HG02759 (cell line): ENCODE data around the gene ATP13A2.

Source experiments
- ATAC-seq: cut with Tn5 transposase; IDR thresholded peaks from one replicate; pipeline ENCODE4 v1.9.1; 2021; ENCODE audit warnings: mild to moderate bottlenecking, moderate library complexity; ENCODE audit not compliant: unreplicated experiment

Gene ATP13A2

GRCh38 chr1:17005365-17005740 is 6.4 kb downstream of the ATP13A2 start:
- no peak for ATAC-seq

DNA sequence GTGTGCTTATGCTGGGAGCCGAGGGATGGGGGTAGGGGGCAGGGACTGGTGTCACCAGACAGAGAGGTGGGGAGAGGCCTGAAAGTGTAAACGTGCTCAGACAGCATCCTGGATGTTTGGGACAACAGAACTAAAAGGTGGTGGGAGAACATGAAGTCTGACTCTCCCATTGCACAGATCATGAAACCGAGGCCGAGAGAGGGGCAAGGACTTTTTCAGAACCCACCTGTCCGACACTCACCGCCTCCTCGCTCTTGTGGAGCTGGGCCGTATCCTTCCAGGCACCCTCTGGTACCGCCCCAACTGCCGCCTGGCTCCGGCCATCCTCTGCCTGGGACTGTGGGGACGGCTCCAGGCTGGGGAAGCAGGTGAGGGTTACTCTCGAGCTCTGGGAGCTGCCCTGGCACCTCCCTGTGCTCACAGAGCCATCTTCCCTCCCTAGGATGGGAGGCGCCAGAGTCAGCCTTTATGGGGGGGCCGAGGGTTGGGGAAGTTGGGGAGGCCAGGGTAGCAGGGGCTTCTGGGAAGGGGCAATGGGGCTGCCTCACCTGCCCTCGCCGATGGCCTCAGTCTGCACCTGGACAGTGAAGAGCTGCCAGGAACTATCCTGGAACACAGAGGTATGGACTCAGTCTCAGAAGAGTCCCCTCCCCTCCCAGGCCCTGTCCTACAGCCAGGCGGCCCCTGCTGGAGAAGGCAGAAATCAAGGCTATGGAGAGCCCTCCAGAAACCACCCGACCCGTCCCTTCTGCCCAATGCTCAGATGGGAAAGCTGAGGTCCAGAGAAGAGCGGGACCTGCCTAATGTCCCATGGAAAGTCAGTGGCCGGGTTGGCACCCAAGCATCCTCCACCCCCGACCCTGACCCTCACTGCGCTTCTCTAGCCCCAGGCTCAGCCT is 7.0 kb downstream of the ATP13A2 start:
- ATAC-seq = no peak

DNA sequence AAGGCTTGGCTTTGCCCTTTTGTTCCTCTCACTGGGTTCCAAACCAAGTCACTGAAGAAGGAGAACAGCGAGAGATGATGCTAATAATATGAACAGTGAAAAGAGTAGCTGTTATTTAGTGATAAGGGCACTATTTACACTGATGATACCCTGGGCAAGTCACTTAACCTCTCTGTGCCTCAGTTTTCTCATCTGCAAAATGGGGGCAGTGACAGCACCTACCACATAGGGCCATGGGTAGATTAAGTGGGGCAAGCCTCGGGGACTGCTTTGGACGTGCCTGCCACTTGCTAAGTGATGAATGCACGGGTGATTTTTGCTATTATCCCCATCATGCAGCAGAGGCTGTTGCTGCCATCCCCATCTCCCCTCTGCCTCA is 9.2 kb downstream of the ATP13A2 start:
- ATAC-seq = no peak

DNA sequence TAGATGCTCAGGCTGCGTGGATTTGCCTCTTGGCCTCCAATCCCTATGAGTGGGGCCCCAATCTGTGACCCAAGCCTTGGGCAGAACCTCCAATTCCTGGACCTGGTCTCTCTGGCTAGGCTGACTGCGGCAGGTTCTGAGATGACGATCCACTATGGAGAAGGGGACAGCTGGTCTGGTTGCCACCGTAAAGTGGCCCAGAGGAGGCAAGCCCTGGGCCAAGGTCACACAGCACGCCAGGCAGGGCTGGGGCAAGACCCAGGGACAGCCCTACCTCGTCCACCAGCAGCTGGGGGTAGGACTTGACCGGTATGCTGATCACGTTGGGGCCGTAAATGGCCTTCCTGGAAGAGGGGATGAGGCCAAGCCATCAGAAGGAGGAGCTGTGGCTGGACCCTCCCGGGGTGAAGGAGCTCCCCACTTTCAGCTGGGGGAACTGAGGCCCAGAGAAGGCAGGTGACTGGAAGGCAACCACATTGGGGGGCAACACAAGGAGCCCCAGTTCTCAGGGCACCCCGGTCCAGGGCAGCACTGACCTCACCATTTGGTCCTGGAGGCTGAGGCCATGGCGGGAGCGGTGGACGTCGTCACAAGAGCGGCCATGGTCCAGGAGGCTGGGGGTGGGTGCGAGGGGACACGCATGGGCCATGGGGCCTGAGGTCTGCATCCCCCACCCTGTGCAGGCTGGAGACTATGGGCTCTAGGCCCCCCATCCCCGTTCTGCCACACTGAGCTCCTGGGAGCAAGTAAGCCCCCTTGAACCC is 9.8 kb downstream of the ATP13A2 start:
- no peak for ATAC-seq

GRCh38 chr1:16999863-17000262 is 11.9 kb downstream of the ATP13A2 start:
- no peak for ATAC-seq

GRCh38 chr1:16998589-16998988 is 13.1 kb downstream of the ATP13A2 start:
- no peak for ATAC-seq

- no peak for ATAC-seq
Observed at GRCh38 chr1:16996845-16997244, 14.9 kb downstream of the ATP13A2 start.

DNA sequence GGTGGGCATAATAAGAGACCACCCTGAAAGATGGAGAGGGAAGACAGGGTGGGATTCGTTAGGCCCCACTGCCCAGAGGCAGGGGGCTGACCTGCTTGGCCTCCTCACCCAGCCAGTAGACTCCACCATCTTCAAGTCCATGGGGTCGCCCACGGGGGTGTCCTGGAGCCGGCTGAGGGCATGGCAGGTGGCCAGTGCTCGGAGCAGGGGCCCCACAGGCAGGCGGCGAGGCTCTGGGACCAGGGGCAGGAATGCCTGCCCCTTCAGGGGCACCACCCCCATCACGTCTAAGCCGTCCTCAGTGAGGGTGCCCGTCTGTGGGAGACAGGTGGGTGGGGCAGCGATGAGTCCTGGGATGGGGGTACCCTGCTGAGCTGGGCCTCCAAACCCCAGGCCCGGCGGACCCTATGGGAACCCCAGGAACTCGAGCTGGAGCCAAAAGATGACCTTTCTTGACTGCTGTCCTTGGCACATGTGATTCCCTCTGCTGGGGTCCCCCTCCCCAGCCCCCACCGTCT is 18.1 kb downstream of the ATP13A2 start:
- ATAC-seq = no peak

GRCh38 chr1:16992675-16993074 is 19.1 kb downstream of the ATP13A2 start:
- ATAC-seq = no peak

DNA sequence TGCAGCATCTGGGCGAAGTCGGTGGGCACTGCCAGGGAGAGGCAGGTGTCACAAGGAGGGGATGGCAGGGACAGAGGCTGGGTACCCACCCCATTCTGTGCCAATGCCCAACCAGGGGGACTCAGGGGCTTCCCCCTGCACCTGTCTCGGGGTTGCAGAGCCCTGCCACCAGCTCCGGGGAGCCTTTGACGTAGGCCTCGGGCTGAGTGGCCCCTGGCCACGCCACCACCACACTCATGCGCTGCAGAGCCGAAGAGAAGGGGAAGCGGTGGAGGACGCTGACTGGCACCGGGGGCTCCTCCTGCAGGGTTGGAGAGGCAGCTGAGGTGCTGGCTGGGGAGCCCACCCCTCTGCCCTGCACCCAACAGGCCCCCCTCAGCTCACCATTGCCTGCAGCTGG is 19.6 kb downstream of the ATP13A2 start:
- ATAC-seq = no peak

- ATAC-seq = no peak
Observed at GRCh38 chr1:16991571-16991970, 20.2 kb downstream of the ATP13A2 start.

GRCh38 chr1:16989676-16990391 is 21.9 kb downstream of the ATP13A2 start:
- no peak for ATAC-seq

DNA sequence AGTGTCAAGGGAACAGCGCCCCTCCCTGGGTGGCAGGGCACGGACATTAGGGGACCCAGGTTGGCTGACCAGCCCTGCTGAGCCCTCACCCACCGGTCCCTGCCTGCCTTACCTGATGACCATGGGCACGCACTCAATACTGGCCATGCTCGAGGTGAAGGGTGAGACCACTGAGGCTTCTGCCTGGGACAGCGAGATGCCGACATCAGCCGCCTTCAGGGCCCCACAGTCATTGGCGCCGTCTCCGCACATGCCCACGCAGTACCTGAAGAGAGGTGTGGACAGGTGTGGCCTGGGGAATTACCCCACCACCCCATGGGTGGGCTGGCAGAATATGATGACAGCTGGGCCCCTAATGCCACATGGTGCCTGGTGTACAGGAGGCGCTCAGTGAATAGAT is 23.5 kb downstream of the ATP13A2 start:
- no peak for ATAC-seq

- ATAC-seq = no peak
Observed at GRCh38 chr1:16986962-16987361, 24.8 kb downstream of the ATP13A2 start.

- no peak for ATAC-seq
Observed at GRCh38 chr1:16986560-16986959, 25.2 kb downstream of the ATP13A2 start.

DNA sequence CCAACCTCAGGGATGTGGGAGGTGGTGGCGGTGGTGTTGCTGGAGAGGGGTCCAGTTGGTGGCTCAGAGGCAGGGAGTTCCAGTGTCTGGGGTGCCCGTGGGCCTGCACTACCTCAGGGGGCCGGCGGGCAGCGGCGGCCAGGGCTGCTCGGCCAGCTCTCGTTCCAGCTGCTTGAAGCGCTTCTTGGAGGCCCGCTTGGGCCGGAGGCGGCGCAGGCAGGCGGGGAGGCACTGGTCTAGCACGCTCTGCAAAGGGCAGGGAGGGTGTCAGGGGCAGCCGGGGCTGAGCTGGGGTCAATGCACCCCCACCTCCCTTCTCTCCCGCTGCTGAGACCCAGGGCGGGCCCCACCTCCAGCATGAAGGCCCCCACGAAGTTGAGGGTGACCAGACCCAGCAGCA is 25.6 kb downstream of the ATP13A2 start:
- ATAC-seq = no peak

DNA sequence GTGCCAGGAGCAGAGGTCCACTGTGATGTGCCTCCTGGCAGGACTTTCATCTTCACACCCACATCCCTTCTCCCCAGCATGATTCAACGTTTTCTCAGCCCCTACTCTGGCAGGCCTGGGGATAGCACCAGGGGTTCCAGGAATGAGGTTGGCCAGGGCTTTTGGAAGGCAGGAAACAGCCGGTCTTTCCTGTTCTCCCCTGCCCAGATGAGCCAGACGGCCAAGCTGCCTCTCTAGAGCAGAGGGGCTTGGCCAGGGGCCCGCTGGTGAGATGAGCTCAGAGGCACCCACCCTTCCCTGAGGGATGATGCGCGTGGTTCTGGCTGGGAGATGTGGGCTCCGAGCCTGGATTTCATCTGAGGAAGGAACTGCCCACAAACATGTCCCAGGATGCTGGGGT is 27.0 kb downstream of the ATP13A2 start:
- no peak for ATAC-seq

DNA sequence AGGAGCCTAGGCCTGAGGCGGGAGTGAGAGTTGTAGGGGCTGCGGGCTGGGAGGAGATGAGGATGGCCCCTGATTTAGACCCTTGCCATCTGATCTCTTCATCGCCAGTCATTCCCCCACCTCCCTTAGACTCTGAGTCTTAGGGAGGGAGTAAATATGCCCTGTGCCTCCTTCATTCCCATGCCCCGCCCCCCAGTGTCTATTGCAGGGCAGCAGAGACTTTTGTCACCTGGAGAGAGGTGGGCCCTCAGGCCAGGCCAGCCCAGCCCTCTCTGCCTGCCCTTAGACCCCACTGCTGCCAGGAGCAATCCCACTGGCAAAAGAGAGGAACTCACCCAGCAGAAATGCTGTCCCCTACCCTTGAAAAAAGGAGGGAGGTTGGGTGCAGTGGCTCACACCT is 28.1 kb downstream of the ATP13A2 start:
- ATAC-seq = no peak

- ATAC-seq = no peak
Observed at GRCh38 chr1:16982902-16983301, 28.8 kb downstream of the ATP13A2 start.

- ATAC-seq = no peak
Observed at GRCh38 chr1:16981269-16981849, 30.4 kb downstream of the ATP13A2 start.
